GM23248 (cell line): ENCODE results near the gene LMF1. TPM values are rescaled to one million over a fixed set of nuclear protein-coding genes. Genes with fewer than 3 reads are reported as not detected.
"Not testable (repeated sequence)": the region's sequence is repeated elsewhere in the genome, so short reads cannot be mapped to it uniquely, and the experiment has no call there.

Experiments used
- DNase-seq: peaks from one replicate; pipeline ENCODE4 v3.0.0-alpha.2; 2015
- H2AFZ ChIP-seq: fragments of 200-600 bp; sonication (generic); 2 replicates; pipeline ENCODE4 v1.6.1; 2016; ENCODE audit warnings: antibody characterized with exemption
- H3F3A ChIP-seq: fragments of 200-600 bp; sonication (generic); 2 replicates; pipeline ENCODE4 v1.6.1; 2016; ENCODE audit warnings: mild to moderate bottlenecking, antibody characterized with exemption, mixed run types; ENCODE audit not compliant: insufficient read depth
- H3K27ac ChIP-seq: fragments of 200-600 bp; sonication (generic); 2 replicates; pipeline ENCODE4 v1.5.1; 2016; ENCODE audit warnings: mild to moderate bottlenecking
- H3K27me3 ChIP-seq: fragments of 200-600 bp; sonication (generic); replicated peaks from 2 replicates; pipeline ENCODE4 v1.6.1; 2016; ENCODE audit warnings: mild to moderate bottlenecking; ENCODE audit not compliant: insufficient read depth
- H3K36me3 ChIP-seq: fragments of 200-600 bp; sonication (generic); 2 replicates; pipeline ENCODE4 v1.6.1; 2016; ENCODE audit warnings: low read depth, mild to moderate bottlenecking
- H3K4me1 ChIP-seq: fragments of 200-600 bp; sonication (generic); 2 replicates; pipeline ENCODE4 v1.6.1; 2016; ENCODE audit warnings: mild to moderate bottlenecking; ENCODE audit not compliant: insufficient read depth
- H3K4me2 ChIP-seq: fragments of 200-600 bp; sonication (generic); one replicate; pipeline ENCODE4 v1.6.1; 2016; ENCODE audit warnings: mild to moderate bottlenecking; ENCODE audit not compliant: unreplicated experiment
- H3K4me3 ChIP-seq: fragments of 200-600 bp; sonication (generic); 2 replicates; pipeline ENCODE4 v1.5.1; 2016; ENCODE audit warnings: mild to moderate bottlenecking
- H3K79me2 ChIP-seq: fragments of 200-600 bp; sonication (generic); 2 replicates; pipeline ENCODE4 v1.6.1; 2016; ENCODE audit warnings: mild to moderate bottlenecking; ENCODE audit not compliant: insufficient read depth
- H3K9ac ChIP-seq: fragments of 200-600 bp; sonication (generic); 2 replicates; pipeline ENCODE4 v1.6.1; 2016; ENCODE audit warnings: mild to moderate bottlenecking
- H3K9me2 ChIP-seq: fragments of 200-600 bp; sonication (generic); 2 replicates; pipeline ENCODE4 v1.6.1; 2016; ENCODE audit warnings: mixed run types, mild to moderate bottlenecking, moderate library complexity; ENCODE audit not compliant: insufficient read depth
- H3K9me3 ChIP-seq: fragments of 200-600 bp; sonication (generic); one replicate; pipeline ENCODE4 v1.6.1; 2017; ENCODE audit warnings: low read depth
- H4K20me1 ChIP-seq: fragments of 200-600 bp; sonication (generic); 2 replicates; pipeline ENCODE4 v1.6.0; 2016; ENCODE audit not compliant: insufficient read depth
- EZH2 ChIP-seq: fragments of 200-600 bp; sonication (generic); IDR thresholded peaks from 2 replicates; pipeline ENCODE4 v1.6.1; 2018; ENCODE audit warnings: antibody characterized with exemption, mild to moderate bottlenecking; ENCODE audit not compliant: insufficient read depth, poor library complexity, severe bottlenecking
- EZH2phosphoT487 ChIP-seq: fragments of 200-600 bp; sonication (generic); IDR thresholded peaks from 2 replicates; pipeline ENCODE4 v1.6.1; 2018; ENCODE audit warnings: antibody characterized with exemption, moderate library complexity, mild to moderate bottlenecking, low read depth; ENCODE audit not compliant: insufficient read depth
- WGBS, 2 experiments: methylation state at CpG; one replicate each; pipeline ENCODE4 v1.1.6; 2015 to 2017; ENCODE audit warnings: low lambda C conversion rate in 2 of 2, low coverage in 1 of 2; ENCODE audit errors: missing lambda C conversion rate in 2 of 2; 5-methylcytosine and 5-hydroxymethylcytosine counted together
- in situ Hi-C: fragments of 300-500 bp; cut with MboI; formaldehyde crosslinking; loops from 2 replicates; pipeline ENCODE4 v1.15.0; 2020
- polyA plus RNA-seq: library from polyadenylated mRNA; unstranded; fragments of >200 nt; fragmentation: Nextera tagmentation; extraction: Ambion mirVana; gene quantifications from 2 replicates; pipeline ENCODE4 v1.2.1, GENCODE V29; 2016
- total RNA-seq: library from RNA; depleted of rRNA; stranded (reverse); fragments of >200 nt; shearing (Covaris generic); gene quantifications from 2 replicates; pipeline ENCODE4 v1.2.3, GENCODE V29; 2014

The LMF1 gene
- total and polyA plus RNA-seq, 2 experiments from 2014 or later, result 23.1 to 53.0 TPM

GRCh38 chr16:841455-842060, 129.2 kb downstream of the LMF1 start:
- TF ChIP-seq EZH2, result no peak
- TF ChIP-seq EZH2phosphoT487, result no peak

DNA sequence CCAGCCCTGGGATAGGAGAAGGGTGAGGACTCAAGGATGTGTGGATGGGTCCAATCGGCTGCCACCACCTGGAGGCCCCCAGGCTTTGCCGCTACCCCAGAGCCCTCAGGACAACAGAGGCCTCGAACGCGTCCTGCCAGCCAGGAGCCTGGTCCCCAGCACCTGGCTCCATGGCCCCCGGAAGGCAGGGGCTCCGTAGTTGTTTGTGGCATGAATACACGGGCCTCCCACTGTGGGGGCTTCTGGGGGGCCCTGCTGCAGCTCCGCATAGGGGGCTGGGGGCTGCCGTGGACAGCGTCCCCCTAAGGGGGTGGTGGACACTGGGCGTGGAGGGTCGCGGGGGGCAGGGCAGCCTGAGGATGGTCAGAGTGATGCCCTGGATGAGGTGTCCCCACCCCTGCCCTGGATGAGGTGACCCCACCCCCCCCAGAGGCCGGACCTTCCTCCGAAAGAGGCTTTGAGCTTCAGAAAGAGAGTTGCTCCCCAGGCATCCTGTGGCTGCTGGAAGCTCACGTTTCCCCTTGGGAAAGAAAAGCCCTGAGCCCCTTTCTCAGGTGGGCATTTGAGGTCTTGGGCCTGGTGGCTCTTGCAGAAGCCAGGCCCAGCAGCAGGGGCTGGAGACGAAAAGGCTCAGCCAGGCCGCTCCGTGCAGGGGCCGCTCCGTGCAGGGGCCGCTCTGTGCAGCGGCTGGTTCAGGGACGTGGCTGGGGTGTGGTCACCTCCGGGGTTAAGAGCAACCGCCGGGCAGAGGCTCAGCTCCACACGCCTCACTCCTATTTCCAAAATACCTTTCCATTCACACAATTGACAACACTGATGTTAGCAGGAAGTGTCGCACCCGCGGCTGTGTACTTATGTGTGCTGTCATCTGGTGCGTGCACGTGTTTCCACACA, 130.0 kb downstream of the LMF1 start:
- no peak overlapping the region for H3K4me3 ChIP-seq
- DNase-seq, result no peak
- H3F3A ChIP-seq, result no peaks in the 10 kb centered on the region
- H3K27ac ChIP-seq, result no peak overlapping the region
- no peaks in the 10 kb centered on the region for H3K36me3 ChIP-seq
- no peak overlapping the region for H3K4me2 ChIP-seq
- H3K4me1 ChIP-seq, result no peaks in the 10 kb centered on the region
- no peaks in the 10 kb centered on the region; the same call in 1 of the 2 replicates for H3K27me3 ChIP-seq
- H3K9me2 ChIP-seq, result no peaks in the 10 kb centered on the region
- no peaks in the 10 kb centered on the region for H3K79me2 ChIP-seq
- H4K20me1 ChIP-seq, result no peaks in the 10 kb centered on the region
- no peak overlapping the region for H2AFZ ChIP-seq
- H3K9me3 ChIP-seq, result no peaks in the 10 kb centered on the region
- in situ Hi-C loops, result no loop called here
- H3K9ac ChIP-seq, result no peak overlapping the region
- WGBS, 2 experiments, result 54 to 56% methylated on average over 25 to 32 of the region's 34 CpGs
- TF ChIP-seq EZH2phosphoT487 (no peak), EZH2 (no peak)

More at GRCh38 chr16:841455-842060, 129.2 kb downstream of the LMF1 start:
- no peaks in the 10 kb centered on the region for H3K79me2 ChIP-seq
- H3K9ac ChIP-seq, result no peak overlapping the region
- H3K27ac ChIP-seq, result no peak overlapping the region
- 68 to 69% methylated on average over 23 to 27 of the region's 27 CpGs for WGBS, 2 experiments
- H3K4me2 ChIP-seq, result no peak overlapping the region
- H3K27me3 ChIP-seq, result no peaks in the 10 kb centered on the region; the same call in 1 of the 2 replicates
- H4K20me1 ChIP-seq, result no peaks in the 10 kb centered on the region
- no peak overlapping the region for H2AFZ ChIP-seq
- no peaks in the 10 kb centered on the region for H3K36me3 ChIP-seq
- no peaks in the 10 kb centered on the region for H3K9me3 ChIP-seq
- H3F3A ChIP-seq, result no peaks in the 10 kb centered on the region
- in situ Hi-C loops, result no loop called here
- H3K4me1 ChIP-seq, result no peaks in the 10 kb centered on the region
- H3K4me3 ChIP-seq, result no peak overlapping the region
- no peaks in the 10 kb centered on the region for H3K9me2 ChIP-seq
- DNase-seq, result no peak

DNA sequence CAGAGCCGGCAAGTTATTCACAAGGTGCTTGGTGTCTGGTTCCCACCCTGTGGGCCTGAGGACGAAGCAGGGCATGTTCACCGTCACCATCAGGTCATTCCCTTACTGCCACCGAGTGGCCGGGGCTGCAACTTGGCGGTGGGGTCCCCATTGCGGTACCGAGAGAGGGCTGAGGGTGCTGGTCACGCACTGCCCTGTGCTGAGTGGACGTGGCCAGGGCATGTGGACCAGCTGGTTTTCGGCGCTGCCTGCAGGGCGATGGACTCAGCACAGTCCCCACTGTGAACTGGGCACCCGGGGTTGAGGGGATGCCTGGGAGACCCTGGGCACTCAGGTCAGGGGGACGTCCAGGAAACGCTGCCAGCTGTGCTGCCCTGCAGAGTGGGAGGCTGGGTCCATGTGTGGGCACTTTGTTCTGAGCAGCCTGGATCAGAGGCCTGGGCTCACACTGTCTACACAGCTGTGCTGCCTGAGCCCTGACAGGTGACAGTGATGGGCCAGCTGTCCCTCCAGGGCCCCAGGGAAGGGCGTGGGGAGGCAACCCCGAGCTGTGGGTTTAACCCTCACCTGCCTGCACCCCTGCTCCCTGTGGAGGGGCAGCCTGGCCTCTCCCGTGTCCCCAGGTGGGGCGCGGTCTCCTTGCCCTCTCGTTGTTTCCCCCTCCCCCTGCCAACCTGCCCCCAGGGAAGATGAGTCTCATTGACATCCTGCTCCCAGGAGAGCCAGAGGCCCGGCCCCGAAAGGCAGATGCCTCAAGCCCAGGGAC, 131.0 kb downstream of the LMF1 start:
- Histone ChIP-seq H3K4me3 (no peak overlapping the region), H3K9me3 (no peaks in the 10 kb centered on the region), H4K20me1 (no peaks in the 10 kb centered on the region), H3F3A (no peaks in the 10 kb centered on the region), H3K9ac (no peak overlapping the region), H3K9me2 (no peaks in the 10 kb centered on the region), H3K36me3 (no peaks in the 10 kb centered on the region), H3K27me3 (no peaks in the 10 kb centered on the region; the same call in 1 of the 2 replicates), H2AFZ (no peak overlapping the region), H3K4me1 (no peaks in the 10 kb centered on the region), H3K79me2 (no peaks in the 10 kb centered on the region), H3K27ac (no peak overlapping the region), H3K4me2 (no peak overlapping the region)
- TF ChIP-seq EZH2 (no peak), EZH2phosphoT487 (no peak)
- in situ Hi-C loops, result no loop called here
- 69 to 70% methylated on average over 23 to 24 of the region's 24 CpGs for WGBS, 2 experiments
- no peak for DNase-seq

- H4K20me1 ChIP-seq, result no peaks in the 10 kb centered on the region
- no peaks in the 10 kb centered on the region for H3K9me2 ChIP-seq
- TF ChIP-seq EZH2phosphoT487 (no peak), EZH2 (no peak)
- no peak overlapping the region for H3K9ac ChIP-seq
- in situ Hi-C loops, result no loop called here
- H3K27ac ChIP-seq, result no peak overlapping the region
- no peak for DNase-seq
- H3F3A ChIP-seq, result no peaks in the 10 kb centered on the region
- WGBS, 2 experiments, result 76 to 80% methylated on average over 14 of the region's 14 CpGs
- H2AFZ ChIP-seq, result no peak overlapping the region
- H3K9me3 ChIP-seq, result no peaks in the 10 kb centered on the region
- no peaks in the 10 kb centered on the region for H3K36me3 ChIP-seq
- H3K27me3 ChIP-seq, result no peaks in the 10 kb centered on the region; the same call in 1 of the 2 replicates
- H3K4me3 ChIP-seq, result no peak overlapping the region
- no peaks in the 10 kb centered on the region for H3K79me2 ChIP-seq
- H3K4me1 ChIP-seq, result no peaks in the 10 kb centered on the region
- H3K4me2 ChIP-seq, result no peak overlapping the region
Measured at GRCh38 chr16:838741-839140, 132.0 kb downstream of the LMF1 start.

DNA sequence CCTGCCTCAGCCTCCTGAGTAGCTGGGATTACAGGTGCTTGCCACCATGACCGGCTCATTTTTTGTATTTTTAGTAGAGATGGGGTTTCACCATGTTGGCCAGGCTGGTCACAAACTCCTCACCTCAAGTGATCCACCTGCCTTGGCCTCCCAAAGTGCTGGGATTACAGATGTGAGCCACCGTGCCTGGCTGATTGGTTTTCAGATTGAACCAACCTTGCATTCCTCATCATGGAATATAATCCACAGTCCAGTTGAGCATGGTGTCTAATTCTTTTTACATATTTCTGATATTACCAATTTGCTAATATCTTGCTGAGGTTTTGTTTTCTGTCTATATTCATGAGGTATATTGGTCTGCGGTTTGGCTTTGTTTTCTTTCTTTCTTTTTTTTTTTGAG, 134.0 kb downstream of the LMF1 start:
- 71 to 72% methylated on average over 3 of the region's 3 CpGs for WGBS, 2 experiments
- H3K27ac ChIP-seq, H2AFZ ChIP-seq, H4K20me1 ChIP-seq, H3K36me3 ChIP-seq, H3K4me1 ChIP-seq, H3K9me2 ChIP-seq, H3K4me2 ChIP-seq, H3K4me3 ChIP-seq, H3K79me2 ChIP-seq, H3K9me3 ChIP-seq, H3K9ac ChIP-seq, H3K27me3 ChIP-seq, DNase-seq, H3F3A ChIP-seq, in situ Hi-C loops: not testable (repeated sequence)
